ENCODE data around the gene MLLT3.
"Not testable (repeated sequence)": the region's sequence is repeated elsewhere in the genome, so short reads cannot be mapped to it uniquely, and the experiment has no call there.

The MLLT3 gene

GRCh38 chr9:20593537-20593936, 28.8 kb downstream of the MLLT3 start:
- no peak for DNase-seq

- no peak for DNase-seq
These were observed 29.2 kb downstream of the MLLT3 start for GRCh38 chr9:20593105-20593504.

- DNase-seq: no peak
These were observed 29.6 kb downstream of the MLLT3 start for GRCh38 chr9:20592673-20593072.

- no peak for DNase-seq
These were observed 31.1 kb downstream of the MLLT3 start for GRCh38 chr9:20591223-20591622.

GRCh38 chr9:20584968-20585643, 37.2 kb downstream of the MLLT3 start:
- no peak for DNase-seq

- not testable (repeated sequence) for DNase-seq
These were observed 39.2 kb downstream of the MLLT3 start for GRCh38 chr9:20583088-20583487.

- DNase-seq: no peak
These were observed 40.1 kb downstream of the MLLT3 start for GRCh38 chr9:20582150-20582549.

- DNase-seq: no peak
These were observed 41.6 kb downstream of the MLLT3 start for GRCh38 chr9:20580673-20581072.

- no peak for DNase-seq
These were observed 42.6 kb downstream of the MLLT3 start for GRCh38 chr9:20579524-20580314.

- no peak for DNase-seq
These were observed 49.3 kb downstream of the MLLT3 start for GRCh38 chr9:20573023-20573422.

- DNase-seq: no peak
These were observed 51.5 kb downstream of the MLLT3 start for GRCh38 chr9:20570756-20571155.

GRCh38 chr9:20570087-20570486, 52.2 kb downstream of the MLLT3 start:
- DNase-seq: no peak

GRCh38 chr9:20569525-20569924, 52.8 kb downstream of the MLLT3 start:
- no peak for DNase-seq

GRCh38 chr9:20568400-20568799, 53.9 kb downstream of the MLLT3 start:
- no peak for DNase-seq

GRCh38 chr9:20566401-20566800, 55.9 kb downstream of the MLLT3 start:
- DNase-seq: no peak

GRCh38 chr9:20564650-20565049, 57.6 kb downstream of the MLLT3 start:
- no peak for DNase-seq

GRCh38 chr9:20563917-20564316, 58.4 kb downstream of the MLLT3 start:
- no peak for DNase-seq

- DNase-seq: no peak
These were observed 60.2 kb downstream of the MLLT3 start for GRCh38 chr9:20562051-20562450.

- DNase-seq: no peak
These were observed 60.8 kb downstream of the MLLT3 start for GRCh38 chr9:20561531-20561930.

GRCh38 chr9:20559231-20559890, 62.9 kb downstream of the MLLT3 start:
- DNase-seq: no peak

GRCh38 chr9:20558566-20559016, 63.7 kb downstream of the MLLT3 start:
- peak; percentile 35 for DNase-seq

- no peak for DNase-seq
These were observed 64.3 kb downstream of the MLLT3 start for GRCh38 chr9:20557890-20558565.

GRCh38 chr9:20557285-20557684, 65.0 kb downstream of the MLLT3 start:
- no peak for DNase-seq
